Mucosa of rectum (tissue), 2 donors: ENCODE data around the gene UBXN11.

Source experiments
- H3K27ac ChIP-seq, 2 donors: one replicate each; pipeline ENCODE4 v1.7.0; 2013; ENCODE audit warnings: inconsistent platforms in 2 of 2, low read depth in 2 of 2, low read length in 2 of 2
- H3K27me3 ChIP-seq, 2 donors: one replicate each; pipeline ENCODE4 v1.7.0; 2013; ENCODE audit warnings: low read length in 2 of 2; ENCODE audit not compliant: control insufficient read depth in 2 of 2, insufficient read depth in 2 of 2
- H3K36me3 ChIP-seq, 2 donors: one replicate each; pipeline ENCODE4 v1.7.0; 2013; ENCODE audit warnings: low read length in 2 of 2; ENCODE audit not compliant: control insufficient read depth in 2 of 2, insufficient read depth in 2 of 2
- H3K4me1 ChIP-seq, 2 donors: one replicate each; pipeline ENCODE4 v1.7.0; 2013; ENCODE audit warnings: low read length in 2 of 2, mild to moderate bottlenecking in 1 of 2; ENCODE audit not compliant: control insufficient read depth in 2 of 2, insufficient read depth in 2 of 2
- H3K4me3 ChIP-seq, 2 donors: one replicate each; pipeline ENCODE4 v1.7.0; 2013; ENCODE audit warnings: low read length in 2 of 2
- H3K9ac ChIP-seq, 2 donors: one replicate each; pipeline ENCODE4 v1.7.0; 2013; ENCODE audit warnings: low read length in 2 of 2, low read depth in 1 of 2, mild to moderate bottlenecking in 1 of 2
- H3K9me3 ChIP-seq, 2 donors: one replicate each; pipeline ENCODE4 v1.7.0; 2013; ENCODE audit warnings: low read length in 2 of 2; ENCODE audit not compliant: control insufficient read depth in 2 of 2
- donor health status: healthy.
- donor health status: Normal muscosa, but diverticular disease.

Gene UBXN11

GRCh38 chr1:26274801-26275425, 31.5 kb downstream of the UBXN11 start:
- H3K9ac ChIP-seq = peak overlapping the region in 1 of 2 donors; percentile 31
- peaks cover 18 to 19% of the 10 kb centered on the region in 2 donors for H3K36me3 ChIP-seq
- peak overlapping the region in 1 of 2 donors; percentile 5 for H3K27ac ChIP-seq
- H3K4me1 ChIP-seq = peaks cover 39 to 40% of the 10 kb centered on the region in 2 donors
- H3K27me3 ChIP-seq = no peaks in the 10 kb centered on the region
- H3K4me3 ChIP-seq = no peak overlapping the region
- H3K9me3 ChIP-seq = no peaks in the 10 kb centered on the region

- Histone ChIP-seq H3K27me3 (no peaks in the 10 kb centered on the region), H3K27ac (no peak overlapping the region), H3K4me1 (no peaks in the 10 kb centered on the region)
Observed at GRCh38 chr1:26269198-26269550, 37.3 kb downstream of the UBXN11 start.

GRCh38 chr1:26268290-26269197, 37.9 kb downstream of the UBXN11 start:
- H3K9ac ChIP-seq = no peak overlapping the region
- H3K27ac ChIP-seq = no peak overlapping the region
- peaks cover 26 to 35% of the 10 kb centered on the region in 2 donors for H3K36me3 ChIP-seq
- no peak overlapping the region for H3K4me3 ChIP-seq
- peaks cover 3 to 5% of the 10 kb centered on the region in 2 donors for H3K9me3 ChIP-seq
- H3K4me1 ChIP-seq = no peaks in the 10 kb centered on the region
- H3K27me3 ChIP-seq = no peaks in the 10 kb centered on the region

More at GRCh38 chr1:26269198-26269550, 37.3 kb downstream of the UBXN11 start:
- no peak overlapping the region for H3K4me3 ChIP-seq
- H3K36me3 ChIP-seq = peaks cover 26 to 35% of the 10 kb centered on the region in 2 donors
- no peak overlapping the region for H3K9ac ChIP-seq
- H3K9me3 ChIP-seq = peaks cover 3 to 5% of the 10 kb centered on the region in 2 donors

GRCh38 chr1:26265405-26265804, 41.0 kb downstream of the UBXN11 start:
- H3K27ac ChIP-seq = no peak overlapping the region
- H3K36me3 ChIP-seq = peaks cover 12 to 21% of the 10 kb centered on the region in 2 donors
- H3K4me1 ChIP-seq = no peaks in the 10 kb centered on the region
- peaks cover 3 to 5% of the 10 kb centered on the region in 2 donors for H3K9me3 ChIP-seq
- no peaks in the 10 kb centered on the region for H3K27me3 ChIP-seq
- no peak overlapping the region for H3K9ac ChIP-seq
- H3K4me3 ChIP-seq = no peak overlapping the region

- H3K4me1 ChIP-seq = no peaks in the 10 kb centered on the region
- H3K9me3 ChIP-seq = no peaks in the 10 kb centered on the region
- no peak overlapping the region for H3K9ac ChIP-seq
- no peak overlapping the region for H3K27ac ChIP-seq
- H3K36me3 ChIP-seq = peaks cover 16 to 17% of the 10 kb centered on the region in 2 donors
- H3K27me3 ChIP-seq = no peaks in the 10 kb centered on the region
- no peak overlapping the region for H3K4me3 ChIP-seq
Observed at GRCh38 chr1:26263212-26263611, 43.2 kb downstream of the UBXN11 start.

GRCh38 chr1:26259578-26259977, 46.9 kb downstream of the UBXN11 start:
- Histone ChIP-seq H3K4me1 (no peaks in the 10 kb centered on the region), H3K9me3 (no peaks in the 10 kb centered on the region), H3K9ac (no peak overlapping the region), H3K27me3 (no peaks in the 10 kb centered on the region), H3K27ac (no peak overlapping the region), H3K36me3 (peaks cover 24 to 31% of the 10 kb centered on the region in 2 donors), H3K4me3 (no peak overlapping the region)

GRCh38 chr1:26259005-26259404, 47.4 kb downstream of the UBXN11 start:
- Histone ChIP-seq H3K36me3 (peaks cover 24 to 31% of the 10 kb centered on the region in 2 donors), H3K4me1 (no peaks in the 10 kb centered on the region), H3K27ac (no peak overlapping the region), H3K4me3 (no peak overlapping the region), H3K27me3 (no peaks in the 10 kb centered on the region), H3K9me3 (no peaks in the 10 kb centered on the region), H3K9ac (no peak overlapping the region)

GRCh38 chr1:26257222-26257621, 49.2 kb downstream of the UBXN11 start:
- H3K9me3 ChIP-seq = no peaks in the 10 kb centered on the region
- no peaks in the 10 kb centered on the region for H3K4me1 ChIP-seq
- no peak overlapping the region for H3K9ac ChIP-seq
- H3K36me3 ChIP-seq = peaks cover 24 to 29% of the 10 kb centered on the region in 2 donors
- H3K27ac ChIP-seq = no peak overlapping the region
- H3K4me3 ChIP-seq = no peak overlapping the region
- no peaks in the 10 kb centered on the region for H3K27me3 ChIP-seq

GRCh38 chr1:26254404-26254803, 52.0 kb downstream of the UBXN11 start:
- no peaks in the 10 kb centered on the region for H3K9me3 ChIP-seq
- peaks cover 18 to 21% of the 10 kb centered on the region in 2 donors for H3K36me3 ChIP-seq
- H3K9ac ChIP-seq = no peak overlapping the region
- no peak overlapping the region for H3K27ac ChIP-seq
- no peaks in the 10 kb centered on the region for H3K27me3 ChIP-seq
- H3K4me1 ChIP-seq = no peaks in the 10 kb centered on the region
- H3K4me3 ChIP-seq = no peak overlapping the region

GRCh38 chr1:26252718-26253117, 53.7 kb downstream of the UBXN11 start:
- Histone ChIP-seq H3K36me3 (peaks cover 4 to 15% of the 10 kb centered on the region in 2 donors), H3K9ac (no peak overlapping the region), H3K27me3 (no peaks in the 10 kb centered on the region), H3K4me3 (no peak overlapping the region), H3K4me1 (no peaks in the 10 kb centered on the region), H3K27ac (no peak overlapping the region), H3K9me3 (no peaks in the 10 kb centered on the region)
